Ovary (tissue), 3 donors: ENCODE results near the gene OGFOD3.

Source experiments
- EP300 ChIP-seq: sonication (generic); formaldehyde crosslinking; IDR thresholded peaks from one replicate; pipeline ENCODE4 v1.6.1; 2017; ENCODE audit warnings: antibody characterized with exemption
- POLR2A ChIP-seq: fragments of 450-650 bp; IDR thresholded peaks from one replicate; pipeline ENCODE4 v1.6.1; 2017; ENCODE audit warnings: antibody characterized with exemption, mild to moderate bottlenecking, moderate library complexity
- TF ChIP-seq, protein P1 (sequence below), 3 donors: fragments of 450-650 bp in 2 of 3; fragments of 200-600 bp in 1 of 3; IDR thresholded peaks; one replicate each; pipeline versions ENCODE4 v1.5.1 to v1.8.0; 2016 to 2022; ENCODE audit warnings: antibody characterized with exemption in 3 of 3, mild to moderate bottlenecking in 1 of 3
- donor health status: DM: no; HTN: no; CAD: no.

DNA sequence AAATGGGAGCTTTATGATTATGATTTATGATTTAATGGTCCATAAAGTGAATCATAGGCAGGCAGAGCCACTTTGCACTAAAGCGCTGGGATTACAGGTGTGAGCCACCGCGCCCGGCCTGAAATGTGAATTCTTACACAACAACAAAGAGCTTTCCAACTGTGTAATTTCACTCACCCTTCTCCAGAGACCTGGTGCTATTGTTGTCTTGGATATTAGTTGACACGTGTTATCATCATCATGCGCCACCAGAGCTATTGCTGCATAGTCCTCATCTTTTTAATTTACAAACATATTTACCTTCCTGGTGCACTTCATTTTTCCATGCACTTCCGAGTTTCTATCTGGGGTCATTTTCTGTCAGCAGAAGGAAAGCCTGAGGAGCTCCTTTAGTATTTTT is 51.6 kb downstream of the OGFOD3 start:
- TF ChIP-seq, protein P1, sequence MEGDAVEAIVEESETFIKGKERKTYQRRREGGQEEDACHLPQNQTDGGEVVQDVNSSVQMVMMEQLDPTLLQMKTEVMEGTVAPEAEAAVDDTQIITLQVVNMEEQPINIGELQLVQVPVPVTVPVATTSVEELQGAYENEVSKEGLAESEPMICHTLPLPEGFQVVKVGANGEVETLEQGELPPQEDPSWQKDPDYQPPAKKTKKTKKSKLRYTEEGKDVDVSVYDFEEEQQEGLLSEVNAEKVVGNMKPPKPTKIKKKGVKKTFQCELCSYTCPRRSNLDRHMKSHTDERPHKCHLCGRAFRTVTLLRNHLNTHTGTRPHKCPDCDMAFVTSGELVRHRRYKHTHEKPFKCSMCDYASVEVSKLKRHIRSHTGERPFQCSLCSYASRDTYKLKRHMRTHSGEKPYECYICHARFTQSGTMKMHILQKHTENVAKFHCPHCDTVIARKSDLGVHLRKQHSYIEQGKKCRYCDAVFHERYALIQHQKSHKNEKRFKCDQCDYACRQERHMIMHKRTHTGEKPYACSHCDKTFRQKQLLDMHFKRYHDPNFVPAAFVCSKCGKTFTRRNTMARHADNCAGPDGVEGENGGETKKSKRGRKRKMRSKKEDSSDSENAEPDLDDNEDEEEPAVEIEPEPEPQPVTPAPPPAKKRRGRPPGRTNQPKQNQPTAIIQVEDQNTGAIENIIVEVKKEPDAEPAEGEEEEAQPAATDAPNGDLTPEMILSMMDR (IDR thresholded peaks at IDR 0.05): no peak
- TF ChIP-seq POLR2A: no peak
- no peak for TF ChIP-seq EP300
